Left cardiac atrium (tissue), 4 donors: Measurements from ENCODE around the gene UCHL3. TPM values are rescaled to one million over a fixed set of nuclear protein-coding genes. Genes with fewer than 3 reads are reported as not detected.
"Not testable (repeated sequence)": the region's sequence is repeated elsewhere in the genome, so short reads cannot be mapped to it uniquely, and the experiment has no call there.

Experiments
- ATAC-seq, 2 donors: fragments of 200-7000 bp; cut with Tn5 transposase; one replicate each; pipeline ENCODE4 v1.9.1; 2020; ENCODE audit warnings: mild to moderate bottlenecking in 2 of 2, moderate library complexity in 2 of 2
- DNase-seq: peaks from one replicate; pipeline ENCODE4 v3.0.0-alpha.2; 2020
- intact Hi-C, 2 donors: fragments of 100-400 bp; cut with DNase I; formaldehyde crosslinking; loops; one replicate each; pipeline versions ENCODE4 v1.14.1 to v1.15.1; 2022 to 2023
- total RNA-seq, 2 donors: library from RNA; stranded (reverse); fragmentation: NEBNext Ultra II Directional; extraction: Animal tissue kit (Norgen Biotek cat#: 25700); gene quantifications; one replicate each; pipeline ENCODE4 v1.2.1, GENCODE V29; 2021
- donor health status: DM: no; HTN: yes; CAD: no.
- donor health status: DM: no; HTN: yes; CAD: no; lungs with severe emphysema.
- donor health status: DM: yes; HTN: yes; CAD: no.
- donor health status: Dilated cardiomyopathy.

The UCHL3 gene
- total RNA-seq, 2 donors from 2014 or later = 21.5 to 26.1 TPM

GRCh38 chr13:75544681-75545330, 4.8 kb upstream of the UCHL3 start:
- intact Hi-C loops = no loop called here
- ATAC-seq (no peak), DNase-seq (no peak)

- DNase-seq, ATAC-seq, intact Hi-C loops: not testable (repeated sequence)
These were observed 4.2 kb upstream of the UCHL3 start for GRCh38 chr13:75545386-75545785.

- ATAC-seq (peak in 1 of 2 donors; percentile 41), DNase-seq (no peak)
- intact Hi-C loops = no loop called here
These were observed 1.7 kb upstream of the UCHL3 start for GRCh38 chr13:75547917-75548316.

GRCh38 chr13:75550159-75550567, 572 bp downstream of the UCHL3 start:
- intact Hi-C loops = no loop called here
- ATAC-seq (peak in 1 of 2 donors; percentile 38), DNase-seq (no peak)

GRCh38 chr13:75554464-75554863, 4.9 kb downstream of the UCHL3 start:
- no peak for ATAC-seq
- intact Hi-C loops = no loop called here
- no peak for DNase-seq

- intact Hi-C loops = no loop called here
- DNase-seq (no peak), ATAC-seq (no peak)
These were observed 5.4 kb downstream of the UCHL3 start for GRCh38 chr13:75554981-75555380.

- intact Hi-C loops = no loop called here
These were observed 6.2 kb downstream of the UCHL3 start for GRCh38 chr13:75555836-75556235.

GRCh38 chr13:75556961-75557360, 7.4 kb downstream of the UCHL3 start:
- intact Hi-C loops = no loop called here
- no peak for ATAC-seq
- no peak for DNase-seq

More at GRCh38 chr13:75555836-75556235, 6.2 kb downstream of the UCHL3 start:
- DNase-seq (no peak), ATAC-seq (no peak)

GRCh38 chr13:75558145-75558840, 8.7 kb downstream of the UCHL3 start:
- ATAC-seq (no peak), DNase-seq (no peak)
- intact Hi-C loops = no loop called here

GRCh38 chr13:75566658-75567057, 17.1 kb downstream of the UCHL3 start:
- ATAC-seq (no peak), DNase-seq (no peak)
- intact Hi-C loops = no loop called here

- ATAC-seq (no peak), DNase-seq (no peak)
- intact Hi-C loops = no loop called here
These were observed 20.0 kb downstream of the UCHL3 start for GRCh38 chr13:75569576-75569975.

- ATAC-seq (no peak), DNase-seq (no peak)
- intact Hi-C loops = no loop called here
These were observed 29.9 kb downstream of the UCHL3 start for GRCh38 chr13:75579529-75579928.

GRCh38 chr13:75581874-75582640, 32.5 kb downstream of the UCHL3 start:
- intact Hi-C loops = no loop called here
- no peak for DNase-seq
- ATAC-seq = no peak

- intact Hi-C loops = no loop called here
- no peak for DNase-seq
- no peak for ATAC-seq
These were observed 33.5 kb downstream of the UCHL3 start for GRCh38 chr13:75583091-75583490.

- intact Hi-C loops = no loop called here
- DNase-seq (no peak), ATAC-seq (no peak)
These were observed 35.6 kb downstream of the UCHL3 start for GRCh38 chr13:75585153-75585552.

- no peak for ATAC-seq
- intact Hi-C loops = no loop called here
- DNase-seq = no peak
These were observed 38.1 kb downstream of the UCHL3 start for GRCh38 chr13:75587679-75588078.

- DNase-seq (no peak), ATAC-seq (no peak)
- intact Hi-C loops = no loop called here
These were observed 47.1 kb downstream of the UCHL3 start for GRCh38 chr13:75596657-75597182.

GRCh38 chr13:75600371-75600770, 50.8 kb downstream of the UCHL3 start:
- DNase-seq = no peak
- intact Hi-C loops = no loop called here
- ATAC-seq = peak in 1 of 2 donors; percentile 33

- DNase-seq = no peak
- intact Hi-C loops = no loop called here
- ATAC-seq = no peak
These were observed 53.4 kb downstream of the UCHL3 start for GRCh38 chr13:75603038-75603437.

- no peak for ATAC-seq
- no peak for DNase-seq
- intact Hi-C loops = no loop called here
These were observed 57.9 kb downstream of the UCHL3 start for GRCh38 chr13:75607447-75607846.
